ENCODE results near the gene CCDC188.

CCDC188 gene

DNA sequence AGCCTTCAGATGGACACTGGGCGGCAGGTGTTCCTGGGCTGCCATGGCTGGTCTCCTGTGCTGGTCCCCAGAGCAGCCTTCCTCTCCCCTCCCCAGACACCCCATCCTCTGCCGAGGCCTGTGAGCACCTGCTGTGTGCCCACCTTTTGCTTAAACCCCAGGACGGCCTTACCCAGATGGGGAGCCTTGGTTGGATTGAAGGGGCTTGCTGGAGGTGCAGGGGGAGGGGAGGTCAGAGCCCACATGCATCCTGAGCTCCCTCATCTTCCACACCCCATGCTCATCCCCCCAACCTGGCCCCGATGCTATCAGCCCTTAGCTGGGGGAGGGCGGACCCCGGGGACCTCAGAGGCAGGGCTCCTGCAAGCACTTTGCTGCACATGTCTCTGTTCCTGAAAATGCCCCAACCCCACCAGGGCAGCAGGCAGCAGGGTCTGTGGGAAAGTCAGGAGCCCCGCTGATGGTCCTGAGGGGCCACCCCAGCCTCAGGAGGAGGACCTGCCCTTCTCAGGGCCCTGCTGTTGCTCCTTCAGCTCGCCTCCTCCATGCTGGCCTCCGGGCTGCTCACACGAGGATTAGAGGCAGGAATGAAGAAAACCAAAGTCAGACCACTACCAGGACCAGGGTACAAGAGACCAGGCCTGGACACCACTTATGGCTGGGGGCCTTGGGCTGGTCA lies 41.6 kb upstream of the CCDC188 start:
- H3K4me1 ChIP-seq (ENCODE audit: insufficient read depth, low read length, severe bottlenecking) = no peaks in the 10 kb centered on the region
- H3K4me2 ChIP-seq (ENCODE audit: low read length) = no peak overlapping the region
- no peak overlapping the region for H3K4me3 ChIP-seq (ENCODE audit: low read depth, low read length, poor library complexity, severe bottlenecking)
- no peaks in the 10 kb centered on the region for H4K20me1 ChIP-seq (ENCODE audit: insufficient read depth, low read length)
- no peak overlapping the region for H3K27ac ChIP-seq (ENCODE audit: low read depth, low read length, poor library complexity, severe bottlenecking)
- no peaks in the 10 kb centered on the region for H3K79me2 ChIP-seq (ENCODE audit: insufficient read depth, low read length)
- no peaks in the 10 kb centered on the region for H3K9me3 ChIP-seq (ENCODE audit: low read length)
- 0 out of 2 replicates have a peak, but pooled peaks cover 4% of the 10 kb centered on the region for H3K27me3 ChIP-seq (ENCODE audit: insufficient read depth, low read length)
- H2AFZ ChIP-seq (ENCODE audit: low read length) = no peak overlapping the region
- TF ChIP-seq EZH2 (IDR thresholded peaks at IDR 0.05; ENCODE audit: borderline replicate concordance, low read length) = no peak
- TF ChIP-seq, protein P1, sequence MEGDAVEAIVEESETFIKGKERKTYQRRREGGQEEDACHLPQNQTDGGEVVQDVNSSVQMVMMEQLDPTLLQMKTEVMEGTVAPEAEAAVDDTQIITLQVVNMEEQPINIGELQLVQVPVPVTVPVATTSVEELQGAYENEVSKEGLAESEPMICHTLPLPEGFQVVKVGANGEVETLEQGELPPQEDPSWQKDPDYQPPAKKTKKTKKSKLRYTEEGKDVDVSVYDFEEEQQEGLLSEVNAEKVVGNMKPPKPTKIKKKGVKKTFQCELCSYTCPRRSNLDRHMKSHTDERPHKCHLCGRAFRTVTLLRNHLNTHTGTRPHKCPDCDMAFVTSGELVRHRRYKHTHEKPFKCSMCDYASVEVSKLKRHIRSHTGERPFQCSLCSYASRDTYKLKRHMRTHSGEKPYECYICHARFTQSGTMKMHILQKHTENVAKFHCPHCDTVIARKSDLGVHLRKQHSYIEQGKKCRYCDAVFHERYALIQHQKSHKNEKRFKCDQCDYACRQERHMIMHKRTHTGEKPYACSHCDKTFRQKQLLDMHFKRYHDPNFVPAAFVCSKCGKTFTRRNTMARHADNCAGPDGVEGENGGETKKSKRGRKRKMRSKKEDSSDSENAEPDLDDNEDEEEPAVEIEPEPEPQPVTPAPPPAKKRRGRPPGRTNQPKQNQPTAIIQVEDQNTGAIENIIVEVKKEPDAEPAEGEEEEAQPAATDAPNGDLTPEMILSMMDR (IDR thresholded peaks at IDR 0.05; ENCODE audit: low read length) = no peak
- H3K9ac ChIP-seq (ENCODE audit: low read length) = no peak overlapping the region
- H3K36me3 ChIP-seq (ENCODE audit: insufficient read depth, low read length) = no peaks in the 10 kb centered on the region
- H3F3A ChIP-seq (ENCODE audit: insufficient read depth, low read length) = no peaks in the 10 kb centered on the region
- no peaks in the 10 kb centered on the region for H3K9me2 ChIP-seq (ENCODE audit: low read depth, low read length)

DNA sequence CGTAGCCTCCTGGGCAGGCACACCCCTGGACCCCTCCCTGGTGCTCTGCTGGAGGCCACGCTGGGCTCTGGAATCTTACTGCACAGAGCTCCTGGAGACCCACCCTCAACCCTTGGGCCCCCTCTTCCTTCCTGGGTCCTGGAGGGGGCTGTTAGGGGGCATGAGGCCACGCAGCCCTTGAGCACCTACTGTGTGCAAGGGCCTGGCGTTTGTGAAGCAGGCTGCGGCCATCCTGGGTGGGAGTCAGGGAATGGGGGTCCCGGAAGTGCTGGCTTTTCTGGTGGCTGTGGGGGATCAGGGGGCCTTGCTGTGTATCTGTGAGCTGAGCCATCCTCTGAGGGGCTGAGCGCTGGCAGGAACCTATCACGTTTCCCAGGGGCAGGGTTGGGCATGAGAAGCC lies 40.9 kb upstream of the CCDC188 start:
- Histone ChIP-seq H3K79me2 (ENCODE audit: insufficient read depth, low read length) (no peaks in the 10 kb centered on the region), H3K27me3 (ENCODE audit: insufficient read depth, low read length) (0 out of 2 replicates have a peak, but pooled peaks cover 4% of the 10 kb centered on the region), H3K9me2 (ENCODE audit: low read depth, low read length) (no peaks in the 10 kb centered on the region), H3K36me3 (ENCODE audit: insufficient read depth, low read length) (no peaks in the 10 kb centered on the region), H3K9ac (ENCODE audit: low read length) (no peak overlapping the region), H4K20me1 (ENCODE audit: insufficient read depth, low read length) (no peaks in the 10 kb centered on the region), H3F3A (ENCODE audit: insufficient read depth, low read length) (no peaks in the 10 kb centered on the region), H2AFZ (ENCODE audit: low read length) (no peak overlapping the region), H3K27ac (ENCODE audit: low read depth, low read length, poor library complexity, severe bottlenecking) (no peak overlapping the region), H3K4me3 (ENCODE audit: low read depth, low read length, poor library complexity, severe bottlenecking) (no peak overlapping the region), H3K9me3 (ENCODE audit: low read length) (no peaks in the 10 kb centered on the region), H3K4me1 (ENCODE audit: insufficient read depth, low read length, severe bottlenecking) (no peaks in the 10 kb centered on the region), H3K4me2 (ENCODE audit: low read length) (no peak overlapping the region)
- TF ChIP-seq, protein P1 (IDR thresholded peaks at IDR 0.05; ENCODE audit: low read length) = no peak
- no peak for TF ChIP-seq EZH2 (IDR thresholded peaks at IDR 0.05; ENCODE audit: borderline replicate concordance, low read length)

DNA sequence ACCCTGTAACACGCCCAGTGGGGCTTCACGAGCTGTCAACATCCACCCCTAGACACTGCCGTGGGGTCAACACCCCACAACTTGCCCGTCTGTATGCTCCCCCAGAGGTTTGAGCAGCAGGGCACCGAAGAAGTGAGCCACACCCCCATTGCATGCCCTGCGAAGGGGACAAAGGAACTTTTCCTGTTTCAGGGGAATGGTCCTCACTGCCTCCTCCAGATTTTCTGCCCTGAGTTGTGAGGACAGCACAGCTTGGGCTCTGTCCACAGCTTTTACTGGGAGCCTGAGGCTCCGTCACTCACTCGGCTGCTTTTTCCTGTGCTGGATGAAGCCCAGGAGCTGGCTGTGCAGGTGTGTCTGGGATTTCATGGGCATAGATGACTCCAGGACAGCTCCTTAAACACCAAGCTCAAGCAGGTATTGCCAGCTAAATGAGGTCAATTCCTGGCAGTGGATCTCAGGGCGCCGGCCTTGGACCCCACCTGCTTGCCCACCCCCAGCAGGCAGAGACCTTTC lies 40.2 kb upstream of the CCDC188 start:
- Histone ChIP-seq H3K27me3 (ENCODE audit: insufficient read depth, low read length) (0 out of 2 replicates have a peak, but pooled peaks cover 4% of the 10 kb centered on the region), H3K9me3 (ENCODE audit: low read length) (no peaks in the 10 kb centered on the region), H3K36me3 (ENCODE audit: insufficient read depth, low read length) (no peaks in the 10 kb centered on the region), H3K79me2 (ENCODE audit: insufficient read depth, low read length) (no peaks in the 10 kb centered on the region), H3F3A (ENCODE audit: insufficient read depth, low read length) (no peaks in the 10 kb centered on the region), H3K27ac (ENCODE audit: low read depth, low read length, poor library complexity, severe bottlenecking) (no peak overlapping the region), H3K9me2 (ENCODE audit: low read depth, low read length) (no peaks in the 10 kb centered on the region), H3K4me3 (ENCODE audit: low read depth, low read length, poor library complexity, severe bottlenecking) (no peak overlapping the region), H3K4me1 (ENCODE audit: insufficient read depth, low read length, severe bottlenecking) (no peaks in the 10 kb centered on the region), H3K9ac (ENCODE audit: low read length) (no peak overlapping the region), H3K4me2 (ENCODE audit: low read length) (no peak overlapping the region), H2AFZ (ENCODE audit: low read length) (no peak overlapping the region), H4K20me1 (ENCODE audit: insufficient read depth, low read length) (no peaks in the 10 kb centered on the region)
- TF ChIP-seq EZH2 (IDR thresholded peaks at IDR 0.05; ENCODE audit: borderline replicate concordance, low read length) = no peak
- TF ChIP-seq, protein P1 (IDR thresholded peaks at IDR 0.05; ENCODE audit: low read length) = no peak

Data from OCI-LY1 (cell line).